ENCODE data around the gene SPIB.
A peak's percentile ranks its signal among the peaks of the same experiment; 100 is the strongest.

The SPIB gene

DNA sequence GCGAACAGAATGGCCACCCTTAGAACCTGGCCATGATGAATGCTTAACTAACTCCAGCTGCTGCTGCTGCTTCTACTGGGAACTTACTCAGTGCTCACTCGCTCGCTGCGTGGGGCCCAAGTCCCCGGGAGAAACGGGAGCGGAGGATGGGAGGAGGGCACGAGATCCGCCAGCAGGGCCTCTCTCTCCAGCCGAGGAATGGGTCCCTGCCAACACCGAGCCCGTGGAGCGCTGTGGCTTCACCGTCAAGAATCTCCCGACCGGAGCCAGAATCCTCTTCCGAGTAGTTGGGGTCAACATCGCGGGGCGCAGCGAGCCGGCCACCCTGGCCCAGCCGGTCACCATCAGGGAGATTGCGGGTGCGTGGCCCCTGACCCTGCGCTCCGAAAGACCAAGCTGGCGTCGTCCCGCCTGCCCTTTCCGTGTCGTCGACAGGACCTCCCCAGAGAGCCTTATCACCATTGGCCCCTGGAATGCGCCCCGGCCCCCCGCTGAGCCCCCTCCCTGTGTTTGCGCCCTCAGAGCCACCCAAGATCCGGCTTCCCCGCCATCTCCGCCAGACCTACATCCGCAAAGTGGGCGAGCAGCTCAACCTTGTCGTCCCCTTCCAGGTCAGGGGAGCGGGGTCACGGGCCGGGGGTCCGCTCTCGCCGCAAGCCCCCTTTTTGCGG lies 39.8 kb downstream of the SPIB start:
- H3K27ac ChIP-seq = no peak overlapping the region
- no peak overlapping the region for H3K4me3 ChIP-seq
- no peak for DNase-seq (ENCODE audit: low spot score)
- TF ChIP-seq, protein P1, sequence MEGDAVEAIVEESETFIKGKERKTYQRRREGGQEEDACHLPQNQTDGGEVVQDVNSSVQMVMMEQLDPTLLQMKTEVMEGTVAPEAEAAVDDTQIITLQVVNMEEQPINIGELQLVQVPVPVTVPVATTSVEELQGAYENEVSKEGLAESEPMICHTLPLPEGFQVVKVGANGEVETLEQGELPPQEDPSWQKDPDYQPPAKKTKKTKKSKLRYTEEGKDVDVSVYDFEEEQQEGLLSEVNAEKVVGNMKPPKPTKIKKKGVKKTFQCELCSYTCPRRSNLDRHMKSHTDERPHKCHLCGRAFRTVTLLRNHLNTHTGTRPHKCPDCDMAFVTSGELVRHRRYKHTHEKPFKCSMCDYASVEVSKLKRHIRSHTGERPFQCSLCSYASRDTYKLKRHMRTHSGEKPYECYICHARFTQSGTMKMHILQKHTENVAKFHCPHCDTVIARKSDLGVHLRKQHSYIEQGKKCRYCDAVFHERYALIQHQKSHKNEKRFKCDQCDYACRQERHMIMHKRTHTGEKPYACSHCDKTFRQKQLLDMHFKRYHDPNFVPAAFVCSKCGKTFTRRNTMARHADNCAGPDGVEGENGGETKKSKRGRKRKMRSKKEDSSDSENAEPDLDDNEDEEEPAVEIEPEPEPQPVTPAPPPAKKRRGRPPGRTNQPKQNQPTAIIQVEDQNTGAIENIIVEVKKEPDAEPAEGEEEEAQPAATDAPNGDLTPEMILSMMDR (IDR thresholded peaks at IDR 0.05) = no peak

DNA sequence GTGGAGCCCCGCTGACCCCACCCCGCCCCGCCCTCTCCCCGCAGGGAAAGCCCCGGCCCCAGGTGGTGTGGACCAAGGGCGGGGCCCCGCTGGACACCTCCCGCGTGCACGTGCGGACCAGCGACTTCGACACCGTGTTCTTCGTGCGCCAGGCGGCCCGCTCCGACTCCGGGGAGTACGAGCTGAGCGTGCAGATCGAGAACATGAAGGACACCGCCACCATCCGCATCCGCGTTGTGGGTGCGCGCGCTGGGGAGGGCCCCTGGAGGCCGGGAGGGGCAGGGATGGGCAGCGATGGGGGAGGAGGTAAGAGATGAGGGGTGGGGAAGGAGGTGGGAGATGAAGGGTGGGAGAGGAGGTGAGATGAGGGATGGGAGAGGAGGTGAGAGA lies 40.3 kb downstream of the SPIB start:
- TF ChIP-seq, protein P1 (IDR thresholded peaks at IDR 0.05) = no peak
- Histone ChIP-seq H3K27ac (no peak overlapping the region), H3K4me3 (no peak overlapping the region)
- no peak for DNase-seq (ENCODE audit: low spot score)

DNA sequence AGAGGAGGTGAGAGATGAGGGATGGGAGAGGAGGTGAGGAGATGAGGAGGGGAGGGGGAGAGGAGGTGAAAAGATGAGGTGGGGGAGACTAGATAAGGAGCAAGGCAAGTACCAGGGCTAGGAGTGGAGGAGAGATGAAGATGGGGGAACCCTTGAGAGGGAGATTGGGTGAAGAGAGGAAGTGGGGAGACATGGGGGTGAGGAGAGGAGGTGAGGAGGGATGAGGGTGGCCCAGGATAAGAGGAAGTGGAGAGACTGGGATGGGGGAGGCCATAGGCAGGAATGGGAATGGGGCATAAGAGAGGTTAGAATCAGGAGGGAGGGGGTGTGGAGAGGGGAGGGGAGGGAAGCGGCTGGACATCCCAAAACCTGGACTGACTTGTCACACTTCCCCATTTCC lies 40.9 kb downstream of the SPIB start:
- Histone ChIP-seq H3K4me3 (no peak overlapping the region), H3K27ac (no peak overlapping the region)
- no peak for DNase-seq (ENCODE audit: low spot score)
- TF ChIP-seq, protein P1 (IDR thresholded peaks at IDR 0.05) = no peak

DNA sequence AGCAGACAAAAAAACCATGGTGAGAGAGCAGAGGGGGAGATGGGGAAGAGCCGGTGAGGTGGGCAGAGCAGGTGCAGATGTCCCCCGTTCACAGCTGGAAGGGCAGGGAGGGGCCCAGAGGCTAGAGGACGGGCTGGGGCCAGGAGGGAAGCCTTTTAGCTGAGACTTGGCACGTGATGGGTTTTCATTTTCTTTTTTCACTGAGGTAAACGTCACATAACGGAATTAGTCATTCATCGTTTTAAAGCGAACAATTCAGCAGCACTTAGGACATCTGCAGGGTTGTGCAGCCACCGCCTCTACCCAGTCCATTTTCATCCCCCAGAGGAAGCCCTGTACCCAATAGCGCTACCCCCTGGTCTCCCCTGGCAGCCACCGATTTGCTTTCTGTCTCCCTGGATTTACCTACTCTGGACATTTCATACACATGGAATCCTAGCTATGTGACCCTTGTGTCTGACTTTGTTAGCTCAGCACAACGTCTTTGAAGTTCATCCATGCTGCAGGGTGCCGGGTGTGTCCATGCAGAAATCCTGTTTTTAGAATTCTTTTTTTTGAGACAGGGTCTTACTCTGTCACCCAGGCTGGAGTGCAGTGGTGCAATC lies 41.5 kb downstream of the SPIB start:
- Histone ChIP-seq H3K4me3 (no peak overlapping the region), H3K27ac (no peak overlapping the region)
- TF ChIP-seq, protein P1 (IDR thresholded peaks at IDR 0.05) = no peak
- no peak for DNase-seq (ENCODE audit: low spot score)

DNA sequence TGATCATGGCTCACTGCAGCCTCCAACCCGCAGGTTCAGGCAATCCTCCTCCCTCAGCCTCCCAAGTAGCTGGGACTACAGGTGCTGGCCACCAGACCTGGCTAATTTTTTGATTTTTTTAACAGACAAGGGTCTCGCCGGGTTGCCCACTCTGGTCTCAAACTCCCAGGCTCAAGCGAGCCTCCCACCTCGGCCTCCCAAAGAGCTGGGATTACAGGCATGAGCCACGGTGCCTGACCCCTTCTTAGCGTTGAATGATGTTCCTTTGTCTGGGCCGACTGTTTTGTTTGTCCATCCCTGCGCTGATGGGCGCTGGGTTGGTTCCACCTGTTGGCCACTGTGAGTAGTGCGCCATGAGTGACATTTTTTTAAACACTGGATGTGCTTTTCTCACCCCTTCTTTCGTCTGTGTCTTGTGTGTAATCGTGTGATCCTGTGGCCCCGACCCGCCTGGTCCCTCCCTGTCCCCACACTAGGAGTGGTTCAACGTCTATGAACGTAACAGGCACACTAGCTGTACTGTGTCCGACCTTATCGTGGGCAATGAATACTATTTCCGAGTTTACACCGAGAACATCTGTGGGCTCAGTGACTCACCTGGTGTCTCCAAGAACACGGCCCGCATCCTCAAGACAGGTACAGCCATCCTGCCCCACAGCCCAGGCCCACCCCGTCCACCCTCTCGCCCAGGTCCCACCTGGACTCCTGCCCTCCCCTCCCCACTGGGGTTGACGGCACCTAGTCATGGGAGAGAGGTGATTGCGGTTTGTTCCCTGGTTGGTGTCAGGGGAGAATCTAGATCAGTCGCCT lies 42.5 kb downstream of the SPIB start:
- TF ChIP-seq, protein P1 (IDR thresholded peaks at IDR 0.05) = peak; percentile 67
- H3K4me3 ChIP-seq = no peak overlapping the region
- no peak overlapping the region for H3K27ac ChIP-seq
- no peak for DNase-seq (ENCODE audit: low spot score)

DNA sequence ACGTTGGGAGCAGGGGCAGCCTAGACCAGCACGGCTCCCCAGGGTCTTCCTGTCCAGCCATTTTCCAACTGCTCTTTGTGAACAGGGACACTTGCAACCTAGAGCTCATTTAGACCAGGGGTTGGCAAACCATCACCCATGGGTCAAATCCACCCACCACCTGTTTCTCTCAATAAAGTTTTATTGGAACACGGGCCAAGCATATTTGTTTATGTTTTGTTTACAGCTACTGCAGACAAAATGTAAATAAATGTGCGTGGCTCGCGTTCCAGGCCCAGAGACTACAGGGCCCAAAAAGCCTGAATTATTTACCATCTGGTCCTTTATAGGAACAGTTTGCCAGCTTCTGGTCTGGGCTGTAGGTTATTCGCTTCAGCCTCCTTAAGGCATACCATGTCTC lies 44.2 kb downstream of the SPIB start:
- Histone ChIP-seq H3K27ac (no peak overlapping the region), H3K4me3 (no peak overlapping the region)
- TF ChIP-seq, protein P1 (IDR thresholded peaks at IDR 0.05) = no peak
- DNase-seq (ENCODE audit: low spot score) = no peak
